Neural cell (in vitro differentiated cells): ENCODE data around the gene JADE2. TPM values are rescaled to one million over a fixed set of nuclear protein-coding genes. Genes with fewer than 3 reads are reported as not detected.

ENCODE experiments used
- H2AFZ ChIP-seq: fragments of 200-600, 300-800 bp; sonication (generic), shearing (Covaris generic); 2 replicates; pipeline ENCODE4 v1.6.0; 2014; ENCODE audit warnings: low read depth, mild to moderate bottlenecking, antibody characterized with exemption, low read length, moderate library complexity
- H3F3A ChIP-seq: fragments of 200-600 bp; shearing (Covaris generic); 2 replicates; pipeline ENCODE4 v1.6.1; 2016; ENCODE audit warnings: mild to moderate bottlenecking, moderate library complexity, mixed read lengths, antibody characterized with exemption, low read length; ENCODE audit not compliant: insufficient read depth, poor library complexity, severe bottlenecking
- H3K27ac ChIP-seq: fragments of 200-600, 300-800 bp; sonication (generic), shearing (Covaris generic); 2 replicates; pipeline ENCODE4 v1.5.1; 2014; ENCODE audit warnings: mild to moderate bottlenecking, low read length, moderate library complexity
- H3K27me3 ChIP-seq: fragments of 300-800, 200-600 bp; sonication (generic), shearing (Covaris generic); 2 replicates; pipeline ENCODE4 v1.6.0; 2014; ENCODE audit warnings: mild to moderate bottlenecking, low read depth, low read length, moderate library complexity; ENCODE audit not compliant: insufficient read depth
- H3K36me3 ChIP-seq: fragments of 300-800, 200-600 bp; sonication (generic), shearing (Covaris generic); 2 replicates; pipeline ENCODE4 v1.5.1; 2014; ENCODE audit warnings: mild to moderate bottlenecking, antibody characterized with exemption, low read length, moderate library complexity; ENCODE audit not compliant: insufficient read depth
- H3K4me2 ChIP-seq: fragments of 300-800, 200-600 bp; sonication (generic), shearing (Covaris generic); 2 replicates; pipeline ENCODE4 v1.6.0; 2014; ENCODE audit warnings: mild to moderate bottlenecking, low read length
- H3K4me3 ChIP-seq: fragments of 300-800, 200-600 bp; sonication (generic), shearing (Covaris generic); 2 replicates; pipeline ENCODE4 v1.5.1; 2014; ENCODE audit warnings: mild to moderate bottlenecking, low read length, moderate library complexity
- H3K79me2 ChIP-seq: fragments of 200-600 bp; shearing (Covaris generic); replicated peaks from 2 replicates; pipeline ENCODE4 v1.6.0; 2014; ENCODE audit warnings: mild to moderate bottlenecking, low read length, moderate library complexity; ENCODE audit not compliant: insufficient read depth
- H3K9ac ChIP-seq: fragments of 300-800, 200-600 bp; sonication (generic), shearing (Covaris generic); 2 replicates; pipeline ENCODE4 v1.6.1; 2016; ENCODE audit warnings: mild to moderate bottlenecking, low read length, mixed read lengths
- H3K9me2 ChIP-seq: fragments of 200-600 bp; shearing (Covaris generic); 2 replicates; pipeline ENCODE4 v1.6.1; 2016; ENCODE audit warnings: mild to moderate bottlenecking, low read length, mixed read lengths; ENCODE audit not compliant: insufficient read depth
- H3K9me3 ChIP-seq: fragments of 200-600, 300-800 bp; sonication (generic), shearing (Covaris generic); 2 replicates; pipeline ENCODE4 v1.6.1; 2016; ENCODE audit warnings: mild to moderate bottlenecking, mixed run types, low read length, moderate library complexity, mixed read lengths
- H4K20me1 ChIP-seq: fragments of 200-600 bp; shearing (Covaris generic); 2 replicates; pipeline ENCODE4 v1.6.1; 2016; ENCODE audit warnings: mild to moderate bottlenecking, mixed run types; ENCODE audit not compliant: insufficient read depth
- CTCF ChIP-seq: fragments of 450-650 bp; IDR thresholded peaks from 2 replicates; pipeline ENCODE4 v1.5.1; 2014; ENCODE audit warnings: antibody characterized with exemption, mild to moderate bottlenecking, moderate library complexity; ENCODE audit not compliant: poor library complexity, severe bottlenecking
- EP300 ChIP-seq: fragments of 450-650 bp; conservative IDR thresholded peaks from 2 replicates; pipeline ENCODE4 v1.6.1; 2014; ENCODE audit warnings: antibody characterized with exemption, mild to moderate bottlenecking, moderate library complexity; ENCODE audit not compliant: poor library complexity, severe bottlenecking
- EZH2 ChIP-seq: fragments of 200-600, 300-800 bp; shearing (Covaris generic), sonication (generic); IDR thresholded peaks from 2 replicates; pipeline ENCODE4 v1.6.1; 2014; ENCODE audit warnings: antibody characterized with exemption, low read length, borderline replicate concordance, mild to moderate bottlenecking; ENCODE audit not compliant: insufficient read depth, poor library complexity, severe bottlenecking
- MXI1 ChIP-seq: fragments of 450-650 bp; conservative IDR thresholded peaks from 2 replicates; pipeline ENCODE4 v1.6.1; 2014; ENCODE audit warnings: antibody characterized with exemption, mild to moderate bottlenecking; ENCODE audit not compliant: poor library complexity, severe bottlenecking
- POLR2AphosphoS5 ChIP-seq: IDR thresholded peaks from 2 replicates; pipeline ENCODE4 v1.6.1; 2012
- RAD21 ChIP-seq: fragments of 450-650 bp; conservative IDR thresholded peaks from 2 replicates; pipeline ENCODE4 v1.6.1; 2014; ENCODE audit warnings: antibody characterized with exemption, mild to moderate bottlenecking, moderate library complexity
- REST ChIP-seq: IDR thresholded peaks from 2 replicates; pipeline ENCODE4 v1.6.1; 2012; ENCODE audit warnings: borderline replicate concordance
- SMC3 ChIP-seq: fragments of 450-650 bp; conservative IDR thresholded peaks from 2 replicates; pipeline ENCODE4 v1.6.1; 2014; ENCODE audit warnings: antibody characterized with exemption, mild to moderate bottlenecking, moderate library complexity; ENCODE audit not compliant: poor library complexity
- TAF1 ChIP-seq: IDR thresholded peaks from 2 replicates; pipeline ENCODE4 v1.6.1; 2012; ENCODE audit warnings: low read depth
- polyA plus RNA-seq: library from polyadenylated mRNA; depleted of rRNA; stranded (reverse); fragments of >200 nt; gene quantifications from 2 replicates; pipeline ENCODE4 v1.2.3, GENCODE V29; 2014

Gene JADE2
- polyA plus RNA-seq, 1 donor from 2014 or later = 1.9 TPM

GRCh38 chr5:134511796-134512660 lies 13.4 kb upstream of the JADE2 start:
- Histone ChIP-seq H4K20me1 (no peaks in the 10 kb centered on the region), H3K27ac (no peak overlapping the region), H3K79me2 (no peaks in the 10 kb centered on the region), H3K9me2 (no peaks in the 10 kb centered on the region), H3K9ac (no peak overlapping the region), H3K36me3 (no peaks in the 10 kb centered on the region), H2AFZ (no peak overlapping the region), H3K27me3 (no peaks in the 10 kb centered on the region), H3K4me2 (no peak overlapping the region), H3F3A (no peaks in the 10 kb centered on the region), H3K4me3 (no peak overlapping the region), H3K9me3 (no peaks in the 10 kb centered on the region)
- no peak for TF ChIP-seq EZH2
- TF ChIP-seq SMC3 = no peak
- TF ChIP-seq TAF1 = no peak
- no peak for TF ChIP-seq MXI1
- TF ChIP-seq CTCF = no peak
- no peak for TF ChIP-seq EP300
- TF ChIP-seq REST = no peak
- no peak for TF ChIP-seq RAD21
- TF ChIP-seq POLR2AphosphoS5 = no peak

GRCh38 chr5:134512661-134512999 lies 12.8 kb upstream of the JADE2 start:
- H3K27me3 ChIP-seq = no peaks in the 10 kb centered on the region
- H3K9ac ChIP-seq = no peak overlapping the region

More at GRCh38 chr5:134512661-134512999, 12.8 kb upstream of the JADE2 start:
- no peaks in the 10 kb centered on the region for H3K9me2 ChIP-seq
- TF ChIP-seq EP300 = no peak
- no peak for TF ChIP-seq RAD21
- no peak for TF ChIP-seq REST
- no peak for TF ChIP-seq EZH2
- TF ChIP-seq TAF1 = no peak
- no peak for TF ChIP-seq SMC3
- no peak for TF ChIP-seq CTCF
- TF ChIP-seq POLR2AphosphoS5 = no peak
- TF ChIP-seq MXI1 = no peak
- H3K9me3 ChIP-seq = no peaks in the 10 kb centered on the region
- H2AFZ ChIP-seq = no peak overlapping the region
- no peak overlapping the region for H3K4me2 ChIP-seq
- no peak overlapping the region for H3K27ac ChIP-seq
- no peaks in the 10 kb centered on the region for H3K79me2 ChIP-seq
- H4K20me1 ChIP-seq = no peaks in the 10 kb centered on the region
- no peaks in the 10 kb centered on the region for H3F3A ChIP-seq
- no peaks in the 10 kb centered on the region for H3K36me3 ChIP-seq
- H3K4me3 ChIP-seq = no peak overlapping the region
